ENCODE data around the gene MT1H.

DNA sequence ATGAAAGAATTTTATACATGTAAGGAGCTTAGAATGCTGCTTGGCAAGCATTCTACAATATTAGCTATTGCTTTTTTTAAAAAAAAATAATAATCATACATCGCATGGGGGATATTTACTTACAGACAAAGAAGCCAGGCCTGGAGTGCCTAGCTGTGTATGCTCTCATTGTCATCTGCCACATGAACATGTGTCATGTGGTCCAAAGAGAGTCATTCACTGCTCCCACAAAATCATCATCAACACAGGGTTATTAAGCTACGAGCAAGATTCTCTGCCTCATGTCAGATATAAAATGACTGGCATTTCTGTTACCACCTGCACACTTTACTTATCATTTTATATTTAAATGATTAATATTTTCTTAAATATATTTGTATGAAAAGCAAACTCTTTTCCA lies 46.0 kb upstream of the MT1H start:
- TF ChIP-seq, protein P1, sequence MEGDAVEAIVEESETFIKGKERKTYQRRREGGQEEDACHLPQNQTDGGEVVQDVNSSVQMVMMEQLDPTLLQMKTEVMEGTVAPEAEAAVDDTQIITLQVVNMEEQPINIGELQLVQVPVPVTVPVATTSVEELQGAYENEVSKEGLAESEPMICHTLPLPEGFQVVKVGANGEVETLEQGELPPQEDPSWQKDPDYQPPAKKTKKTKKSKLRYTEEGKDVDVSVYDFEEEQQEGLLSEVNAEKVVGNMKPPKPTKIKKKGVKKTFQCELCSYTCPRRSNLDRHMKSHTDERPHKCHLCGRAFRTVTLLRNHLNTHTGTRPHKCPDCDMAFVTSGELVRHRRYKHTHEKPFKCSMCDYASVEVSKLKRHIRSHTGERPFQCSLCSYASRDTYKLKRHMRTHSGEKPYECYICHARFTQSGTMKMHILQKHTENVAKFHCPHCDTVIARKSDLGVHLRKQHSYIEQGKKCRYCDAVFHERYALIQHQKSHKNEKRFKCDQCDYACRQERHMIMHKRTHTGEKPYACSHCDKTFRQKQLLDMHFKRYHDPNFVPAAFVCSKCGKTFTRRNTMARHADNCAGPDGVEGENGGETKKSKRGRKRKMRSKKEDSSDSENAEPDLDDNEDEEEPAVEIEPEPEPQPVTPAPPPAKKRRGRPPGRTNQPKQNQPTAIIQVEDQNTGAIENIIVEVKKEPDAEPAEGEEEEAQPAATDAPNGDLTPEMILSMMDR (conservative IDR thresholded peaks at IDR 0.05), result no peak
- TF ChIP-seq ZFX (IDR thresholded peaks at IDR 0.05), result no peak
